ENCODE measurements around the gene SPECC1L. TPM values are rescaled to one million over a fixed set of nuclear protein-coding genes. Genes with fewer than 3 reads are reported as not detected.

The SPECC1L gene
- total RNA-seq, 2 donors from 2014 or later = 61.9 to 69.1 TPM

- peaks cover 1% of the 10 kb centered on the region for H3K4me1 Mint-ChIP-seq
- DNase-seq = no peak
- H3K4me1 ChIP-seq (ENCODE audit: control insufficient read depth, insufficient read depth, low read length) = no peaks in the 10 kb centered on the region
- no peak overlapping the region for H3K9ac ChIP-seq (ENCODE audit: extremely low read depth, low read length, poor library complexity, severe bottlenecking)
- H3K27me3 ChIP-seq (ENCODE audit: control insufficient read depth, insufficient read depth, low read length, poor library complexity, severe bottlenecking) = no peaks in the 10 kb centered on the region
- H3K9me3 ChIP-seq (ENCODE audit: control insufficient read depth, low read length) = no peaks in the 10 kb centered on the region
- no peaks in the 10 kb centered on the region for H3K27me3 Mint-ChIP-seq (ENCODE audit: insufficient read depth)
- no peak overlapping the region for H3K4me3 Mint-ChIP-seq
- H3K9me3 Mint-ChIP-seq = no peaks in the 10 kb centered on the region
- H3K4me3 ChIP-seq (ENCODE audit: low read length) = no peak overlapping the region
- H3K36me3 ChIP-seq (ENCODE audit: control insufficient read depth, insufficient read depth, low read length) = peaks cover 66% of the 10 kb centered on the region
- peaks cover 39% of the 10 kb centered on the region for H3K36me3 Mint-ChIP-seq (ENCODE audit: low read depth)
- no peak overlapping the region for H3K27ac ChIP-seq (ENCODE audit: low read depth, low read length)
- TF ChIP-seq CTCF (conservative IDR thresholded peaks at IDR 0.05) = no peak
- H3K27ac Mint-ChIP-seq = no peak overlapping the region
Observed at GRCh38 chr22:24398409-24398808, 127.8 kb downstream of the SPECC1L start.

DNA sequence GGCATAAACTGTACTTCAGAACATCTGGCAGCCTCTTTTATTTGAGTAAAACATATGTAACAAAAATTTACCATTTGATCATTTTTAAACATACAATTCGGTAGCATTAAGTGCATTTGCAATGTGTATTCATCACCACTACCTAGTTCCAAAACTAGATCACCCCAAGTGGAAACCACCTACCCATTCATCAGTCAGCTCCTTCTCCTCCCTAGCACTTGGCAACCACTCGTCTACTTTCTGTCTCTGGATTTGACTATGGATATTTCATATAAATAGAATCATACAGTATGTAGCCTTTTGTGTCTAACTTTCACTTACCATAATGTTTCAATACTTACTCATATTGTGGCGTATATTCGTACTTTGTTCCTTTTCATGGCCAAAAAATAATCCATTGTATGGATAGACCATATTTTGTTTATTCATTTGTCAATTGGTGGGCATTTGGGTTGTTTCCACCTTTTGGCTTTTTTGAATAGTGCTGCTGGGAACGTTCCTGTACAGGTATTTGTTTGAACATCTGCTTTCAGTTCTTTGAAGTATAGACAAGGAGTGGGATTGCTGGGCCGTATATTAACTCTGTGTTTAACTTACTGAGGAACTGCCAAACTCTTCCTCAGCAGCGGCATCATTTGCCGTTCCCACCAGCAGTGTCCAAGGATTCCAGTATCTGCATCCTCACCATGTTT lies 129.5 kb downstream of the SPECC1L start:
- H3K36me3 ChIP-seq (ENCODE audit: control insufficient read depth, insufficient read depth, low read length) = peaks cover 73% of the 10 kb centered on the region
- H3K9me3 ChIP-seq (ENCODE audit: control insufficient read depth, low read length) = no peaks in the 10 kb centered on the region
- no peaks in the 10 kb centered on the region for H3K4me1 ChIP-seq (ENCODE audit: control insufficient read depth, insufficient read depth, low read length)
- no peak for TF ChIP-seq CTCF (conservative IDR thresholded peaks at IDR 0.05)
- H3K27me3 ChIP-seq (ENCODE audit: control insufficient read depth, insufficient read depth, low read length, poor library complexity, severe bottlenecking) = no peaks in the 10 kb centered on the region
- Mint-ChIP-seq H3K4me1 (peaks cover 2% of the 10 kb centered on the region), H3K4me3 (no peak overlapping the region), H3K27ac (no peak overlapping the region), H3K36me3 (ENCODE audit: low read depth) (peaks cover 55% of the 10 kb centered on the region), H3K27me3 (ENCODE audit: insufficient read depth) (no peaks in the 10 kb centered on the region), H3K9me3 (no peaks in the 10 kb centered on the region)
- H3K9ac ChIP-seq (ENCODE audit: extremely low read depth, low read length, poor library complexity, severe bottlenecking) = no peak overlapping the region
- no peak overlapping the region for H3K4me3 ChIP-seq (ENCODE audit: low read length)
- no peak overlapping the region for H3K27ac ChIP-seq (ENCODE audit: low read depth, low read length)
- WGBS, 2 experiments (ENCODE audit: insufficient coverage in 1 of 2, insufficient read length in 1 of 2) = 96 to 98% methylated on average over 7 to 8 of the region's 8 CpGs
- DNase-seq = no peak

- Mint-ChIP-seq H3K36me3 (ENCODE audit: low read depth) (peaks cover 57% of the 10 kb centered on the region), H3K9me3 (no peaks in the 10 kb centered on the region), H3K27ac (no peak overlapping the region), H3K4me3 (no peak overlapping the region), H3K27me3 (ENCODE audit: insufficient read depth) (no peaks in the 10 kb centered on the region), H3K4me1 (peaks cover 2% of the 10 kb centered on the region)
- Histone ChIP-seq H3K27ac (ENCODE audit: low read depth, low read length) (no peak overlapping the region), H3K4me3 (ENCODE audit: low read length) (no peak overlapping the region), H3K9me3 (ENCODE audit: control insufficient read depth, low read length) (no peaks in the 10 kb centered on the region), H3K9ac (ENCODE audit: extremely low read depth, low read length, poor library complexity, severe bottlenecking) (no peak overlapping the region), H3K36me3 (ENCODE audit: control insufficient read depth, insufficient read depth, low read length) (peaks cover 72% of the 10 kb centered on the region), H3K27me3 (ENCODE audit: control insufficient read depth, insufficient read depth, low read length, poor library complexity, severe bottlenecking) (no peaks in the 10 kb centered on the region), H3K4me1 (ENCODE audit: control insufficient read depth, insufficient read depth, low read length) (no peaks in the 10 kb centered on the region)
- 95 to 97% methylated on average over 6 to 9 of the region's 9 CpGs for WGBS, 2 experiments (ENCODE audit: insufficient coverage in 1 of 2, insufficient read length in 1 of 2)
- DNase-seq = no peak
- TF ChIP-seq CTCF (conservative IDR thresholded peaks at IDR 0.05) = no peak
Observed at GRCh38 chr22:24400726-24401596, 130.3 kb downstream of the SPECC1L start.
